Activated T-helper 1 cell treated with anti-CD3 and anti-CD28 coated beads, Interleukin-12 subunit alpha, Interleukin-12 subunit beta, Interleukin-2, Interleukin-4 antibody, amounts not matched to agents 30 ng/mL and 10 ng/mL and 1 ng/mL, durations not matched to agents 14 hours and 24 hours and 36 hours (primary cell): ENCODE results near the gene CIZ1. TPM values are rescaled to one million over a fixed set of nuclear protein-coding genes. Genes with fewer than 3 reads are reported as not detected.

Experiments used
- DNase-seq: peaks from one replicate; pipeline ENCODE4 v3.0.0; 2021; ENCODE audit warnings: low spot score
- H3K27ac Mint-ChIP-seq: one replicate; pipeline ENCODE4 v1.8.0; 2021; ENCODE audit warnings: mild to moderate bottlenecking, mixed read lengths
- H3K27me3 Mint-ChIP-seq: one replicate; pipeline ENCODE4 v1.8.0; 2022; ENCODE audit warnings: mild to moderate bottlenecking, moderate library complexity, mixed read lengths; ENCODE audit not compliant: insufficient read depth
- H3K36me3 Mint-ChIP-seq: one replicate; pipeline ENCODE4 v1.8.0; 2021; ENCODE audit warnings: low read depth, mixed read lengths
- H3K4me1 Mint-ChIP-seq: one replicate; pipeline ENCODE4 v1.8.0; 2021; ENCODE audit warnings: low read depth, mixed read lengths
- H3K4me3 Mint-ChIP-seq: one replicate; pipeline ENCODE4 v1.8.0; 2021; ENCODE audit warnings: mild to moderate bottlenecking, moderate library complexity, mixed read lengths
- H3K9me3 Mint-ChIP-seq: one replicate; pipeline ENCODE4 v1.8.0; 2021; ENCODE audit warnings: mixed read lengths
- intact Hi-C: fragments of 100-400 bp; cut with micrococcal nuclease; formaldehyde crosslinking; loops from one replicate; pipeline ENCODE4 v1.15.1; 2024
- total RNA-seq: library from RNA; stranded (reverse); gene quantifications from 2 replicates; pipeline ENCODE4 v1.2.3, GENCODE V29; 2022

CIZ1 gene
- total RNA-seq, 1 donor from 2014 or later: 158 TPM

DNA sequence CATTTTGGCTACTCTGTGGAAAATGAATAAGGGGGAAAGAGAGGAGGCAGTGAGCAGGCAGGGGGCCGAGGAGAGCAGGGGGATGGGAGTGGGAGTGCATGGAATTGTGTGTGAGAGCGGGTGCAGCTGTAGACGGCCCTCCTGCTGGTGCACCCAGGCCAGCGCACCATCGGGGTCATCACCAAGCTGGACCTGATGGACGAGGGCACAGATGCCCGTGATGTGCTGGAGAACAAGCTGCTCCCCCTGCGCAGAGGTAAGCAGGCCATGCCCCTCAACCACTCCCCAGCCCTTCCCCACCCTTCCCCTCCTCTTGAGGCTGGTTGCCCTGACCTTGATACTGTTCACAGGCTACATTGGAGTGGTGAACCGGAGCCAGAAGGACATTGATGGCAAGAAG, 28.5 kb upstream of the CIZ1 start:
- Mint-ChIP-seq H3K9me3 (no peaks in the 10 kb centered on the region), H3K4me3 (no peak overlapping the region), H3K4me1 (peaks cover 7% of the 10 kb centered on the region), H3K36me3 (no peaks in the 10 kb centered on the region), H3K27me3 (peaks cover 1% of the 10 kb centered on the region), H3K27ac (no peak overlapping the region)
- DNase-seq: no peak
- intact Hi-C loops: loop anchor here (5.0 kb wide), 1 partner anchor 448 kb away; no protein-coding TSS in a partner anchor

DNA sequence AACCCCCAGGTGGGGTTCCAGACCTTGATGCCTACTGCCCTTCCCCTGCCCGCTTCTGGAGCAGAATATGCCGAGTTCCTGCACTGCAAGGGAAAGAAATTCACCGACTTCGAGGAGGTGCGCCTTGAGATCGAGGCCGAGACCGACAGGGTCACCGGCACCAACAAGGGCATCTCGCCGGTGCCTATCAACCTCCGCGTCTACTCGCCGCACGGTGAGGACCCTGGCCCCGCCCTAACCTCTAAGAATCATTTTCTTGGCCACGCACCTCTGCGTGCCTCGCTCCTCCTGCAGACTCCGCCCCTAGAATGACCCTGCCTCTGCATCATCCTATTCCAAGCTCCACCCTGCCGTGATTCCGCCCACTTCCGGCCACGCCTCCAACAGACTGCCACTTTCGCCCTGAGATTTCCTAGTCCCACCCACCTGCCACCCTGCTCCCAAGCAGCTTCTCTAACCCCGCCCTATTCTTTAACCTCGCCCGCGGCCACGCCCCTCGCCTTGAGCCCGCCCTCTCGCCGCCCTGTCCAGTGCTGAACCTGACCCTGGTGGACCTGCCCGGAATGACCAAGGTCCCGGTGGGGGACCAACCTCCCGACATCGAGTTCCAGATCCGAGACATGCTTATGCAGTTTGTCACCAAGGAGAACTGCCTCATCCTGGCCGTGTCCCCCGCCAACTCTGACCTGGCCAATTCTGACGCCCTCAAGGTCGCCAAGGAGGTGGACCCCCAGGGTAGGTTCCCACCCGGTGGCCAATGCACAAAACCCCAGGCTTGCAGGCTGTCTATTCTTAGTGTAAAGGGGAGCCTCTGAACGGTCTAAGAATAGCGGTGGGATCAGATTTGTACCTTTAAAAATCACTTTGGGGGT, 27.4 kb upstream of the CIZ1 start:
- H3K27ac Mint-ChIP-seq: peak overlapping the region; percentile 4
- peaks cover 7% of the 10 kb centered on the region for H3K4me1 Mint-ChIP-seq
- H3K9me3 Mint-ChIP-seq: no peaks in the 10 kb centered on the region
- H3K36me3 Mint-ChIP-seq: no peaks in the 10 kb centered on the region
- intact Hi-C loops: loop anchor here (1.0 to 5.0 kb wide), 10 partner anchors 15 to 810 kb away; partner anchors contain the start of genes BBLN, CIZ1, COQ4 and DNM1
- H3K4me3 Mint-ChIP-seq: peak overlapping the region; percentile 75
- DNase-seq: peak; percentile 92
- peaks cover 1% of the 10 kb centered on the region for H3K27me3 Mint-ChIP-seq

DNA sequence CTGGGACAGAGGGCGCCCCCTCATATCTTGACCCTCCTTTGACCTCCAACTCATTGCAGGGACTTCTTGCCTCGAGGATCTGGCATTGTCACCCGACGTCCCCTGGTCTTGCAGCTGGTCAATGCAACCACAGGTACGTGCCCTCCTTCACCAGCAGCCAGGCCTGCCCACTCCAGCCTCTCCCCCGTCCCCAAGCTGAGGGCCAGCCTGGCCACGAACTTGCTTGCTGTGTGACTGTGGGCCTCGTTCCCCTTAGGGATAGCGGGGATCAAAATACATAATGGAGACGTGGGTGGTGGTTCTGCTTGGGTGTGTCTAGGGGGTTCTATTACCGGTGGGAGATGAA, 26.8 kb upstream of the CIZ1 start:
- H3K9me3 Mint-ChIP-seq: no peaks in the 10 kb centered on the region
- peak overlapping the region; percentile 75 for H3K4me3 Mint-ChIP-seq
- no peaks in the 10 kb centered on the region for H3K36me3 Mint-ChIP-seq
- peaks cover 7% of the 10 kb centered on the region for H3K4me1 Mint-ChIP-seq
- intact Hi-C loops: loop anchor here (1.0 to 5.0 kb wide), 10 partner anchors 15 to 810 kb away; partner anchors contain the start of genes BBLN, CIZ1, COQ4 and DNM1
- H3K27ac Mint-ChIP-seq: peak overlapping the region; percentile 4
- peaks cover 1% of the 10 kb centered on the region for H3K27me3 Mint-ChIP-seq
- no peak for DNase-seq

DNA sequence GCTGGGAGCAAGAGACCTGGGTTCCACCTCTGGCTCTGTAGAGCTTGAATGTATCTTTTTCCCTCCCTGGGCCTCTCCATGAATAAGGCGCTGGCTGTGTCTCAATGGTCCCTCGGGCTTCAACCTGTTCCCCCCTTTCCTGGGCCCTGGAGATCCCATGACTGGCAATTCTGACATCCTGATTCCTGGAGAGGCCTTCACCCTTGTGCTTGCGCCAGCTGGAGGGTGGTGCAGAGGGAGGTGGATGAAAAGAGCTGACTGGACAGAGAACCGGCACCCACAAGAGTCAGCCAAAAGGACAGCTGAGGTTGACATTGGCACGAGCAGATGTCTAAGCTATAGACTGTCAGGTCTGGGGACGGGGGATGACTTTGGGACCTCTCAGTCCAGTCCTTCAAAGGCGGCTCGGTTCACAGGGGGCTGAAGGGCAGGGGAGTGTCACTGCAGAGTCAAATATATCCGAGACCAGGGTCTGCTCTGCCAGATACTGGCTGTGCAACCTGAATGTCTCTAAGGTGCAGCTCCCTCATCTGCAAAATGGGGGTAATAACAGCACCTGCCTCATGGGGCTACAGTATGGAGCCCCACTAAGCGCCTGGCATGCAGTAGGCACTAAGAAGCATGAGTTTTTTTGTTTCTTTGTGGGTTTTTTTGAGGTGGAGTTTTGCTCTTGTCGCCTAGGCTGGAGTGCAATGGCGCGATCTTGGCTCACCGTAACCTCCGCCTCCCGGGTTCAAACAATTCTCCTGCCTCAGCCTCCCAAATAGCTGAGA, 25.6 kb upstream of the CIZ1 start:
- Mint-ChIP-seq H3K27ac (no peak overlapping the region), H3K4me1 (peaks cover 7% of the 10 kb centered on the region), H3K9me3 (no peaks in the 10 kb centered on the region), H3K36me3 (no peaks in the 10 kb centered on the region), H3K27me3 (peaks cover 8% of the 10 kb centered on the region), H3K4me3 (no peak overlapping the region)
- no peak for DNase-seq
- intact Hi-C loops: loop anchor here (5.0 kb wide), 1 partner anchor 445 kb away; no protein-coding TSS in a partner anchor

DNA sequence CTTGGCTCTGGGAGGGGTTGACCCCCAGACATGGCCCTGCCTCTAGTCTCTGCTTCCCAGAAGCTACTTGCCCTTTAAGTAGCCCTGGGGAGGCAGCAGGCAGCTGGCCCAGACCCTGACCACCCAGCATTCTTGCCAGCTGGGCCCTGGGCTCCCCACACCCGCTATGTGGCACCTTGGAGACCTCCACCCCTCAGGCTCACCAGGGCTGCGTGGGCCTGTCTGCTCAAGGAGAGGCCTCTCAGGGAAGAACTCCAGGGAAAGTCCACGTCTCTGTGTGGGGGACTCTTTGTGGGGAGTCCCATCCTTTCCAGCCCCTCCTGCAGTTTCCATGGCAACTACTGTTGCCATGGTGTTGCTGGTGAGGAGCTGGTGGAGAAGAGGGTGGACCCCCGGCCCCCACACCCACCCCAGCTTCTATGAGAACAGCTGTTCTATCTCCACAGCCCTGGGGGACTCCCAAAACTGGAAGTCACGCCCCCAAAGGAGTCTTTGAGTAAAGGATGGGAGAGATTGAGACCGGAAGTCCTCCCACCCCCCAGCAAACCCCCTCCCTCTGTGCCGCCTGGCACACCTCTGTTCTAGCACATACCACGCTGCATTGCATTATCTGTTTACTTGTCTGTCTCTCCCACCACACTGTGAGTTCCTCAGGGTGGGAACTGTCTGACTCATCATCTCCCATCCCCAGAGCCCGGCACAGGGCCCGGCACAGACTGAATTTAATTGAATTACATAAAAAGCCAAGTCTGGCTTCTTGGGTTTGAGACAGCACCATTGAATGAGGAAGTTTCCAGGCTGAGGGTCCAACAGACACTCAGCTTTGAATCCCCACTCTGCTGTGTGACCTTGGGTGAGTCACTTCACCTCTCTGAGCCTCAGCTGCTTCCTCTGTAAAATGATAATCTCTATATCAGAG, 24.4 kb upstream of the CIZ1 start:
- Mint-ChIP-seq H3K36me3 (no peaks in the 10 kb centered on the region), H3K9me3 (no peaks in the 10 kb centered on the region), H3K4me3 (no peak overlapping the region)

GRCh38 chr9:128214571-128215490, 23.5 kb upstream of the CIZ1 start:
- Mint-ChIP-seq H3K27me3 (peaks cover 16% of the 10 kb centered on the region), H3K27ac (no peak overlapping the region), H3K4me1 (peaks cover 7% of the 10 kb centered on the region), H3K9me3 (no peaks in the 10 kb centered on the region), H3K36me3 (no peaks in the 10 kb centered on the region), H3K4me3 (no peak overlapping the region)
- intact Hi-C loops: loop anchor here (5.0 kb wide), 1 partner anchor 443 kb away; no protein-coding TSS in a partner anchor
- DNase-seq: no peak

More for the DNA sequence above, 24.4 kb upstream of the CIZ1 start:
- Mint-ChIP-seq H3K27me3 (peaks cover 12% of the 10 kb centered on the region), H3K4me1 (peaks cover 7% of the 10 kb centered on the region), H3K27ac (no peak overlapping the region)
- intact Hi-C loops: loop anchor here (5.0 kb wide), 1 partner anchor 443 kb away; no protein-coding TSS in a partner anchor
- no peak for DNase-seq

GRCh38 chr9:128213746-128214497, 22.6 kb upstream of the CIZ1 start:
- Mint-ChIP-seq H3K9me3 (no peaks in the 10 kb centered on the region), H3K4me3 (no peak overlapping the region), H3K27me3 (peaks cover 16% of the 10 kb centered on the region), H3K36me3 (no peaks in the 10 kb centered on the region), H3K4me1 (peaks cover 7% of the 10 kb centered on the region), H3K27ac (no peak overlapping the region)
- DNase-seq: no peak
- intact Hi-C loops: no loop called here

- H3K27ac Mint-ChIP-seq: no peak overlapping the region
- no peaks in the 10 kb centered on the region for H3K36me3 Mint-ChIP-seq
- H3K4me3 Mint-ChIP-seq: no peak overlapping the region
- H3K4me1 Mint-ChIP-seq: no peaks in the 10 kb centered on the region
- intact Hi-C loops: no loop called here
- peaks cover 27% of the 10 kb centered on the region for H3K27me3 Mint-ChIP-seq
- H3K9me3 Mint-ChIP-seq: no peaks in the 10 kb centered on the region
- DNase-seq: no peak
These were observed 20.6 kb upstream of the CIZ1 start for GRCh38 chr9:128211981-128212281.

DNA sequence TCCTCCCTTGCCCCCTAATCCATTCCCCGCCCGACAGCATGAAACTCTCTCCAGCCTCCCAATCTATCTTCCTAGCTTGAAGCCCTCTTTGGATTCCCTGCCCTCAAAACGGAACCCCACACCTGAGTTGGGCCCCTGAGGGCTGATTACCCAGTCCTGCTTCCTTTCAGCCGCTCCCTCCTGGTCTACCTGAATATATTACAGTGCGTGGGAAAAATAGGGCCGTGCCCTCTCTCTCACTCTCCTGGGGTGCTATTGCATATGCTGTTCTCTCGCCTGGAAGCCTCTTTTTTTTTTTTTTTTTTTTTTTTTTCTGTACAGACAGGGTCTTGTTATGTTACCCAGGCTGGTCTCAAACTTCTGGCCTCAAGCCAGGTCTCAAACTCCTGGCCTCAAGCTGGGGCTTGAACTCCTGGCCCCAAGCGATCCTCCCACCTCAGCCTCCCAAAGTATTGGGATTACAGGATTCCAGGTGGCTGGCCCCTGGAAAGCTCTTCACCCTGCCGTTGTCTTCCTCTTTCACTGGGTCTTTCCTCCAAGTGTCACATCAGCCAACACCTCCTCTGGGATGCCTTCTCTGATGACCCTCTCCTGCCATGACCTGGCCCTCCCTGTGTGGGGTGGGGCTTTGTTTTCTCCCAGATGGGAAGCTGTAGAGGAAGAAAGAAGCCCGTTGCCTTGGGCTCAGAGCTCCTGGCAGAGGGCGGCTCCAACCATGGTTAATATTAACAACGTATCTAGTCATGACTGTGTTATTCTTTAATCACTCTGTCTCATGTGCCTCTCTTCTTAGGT, 20.0 kb upstream of the CIZ1 start:
- Mint-ChIP-seq H3K36me3 (no peaks in the 10 kb centered on the region), H3K27me3 (peaks cover 32% of the 10 kb centered on the region), H3K4me3 (no peak overlapping the region), H3K9me3 (no peaks in the 10 kb centered on the region), H3K27ac (no peak overlapping the region), H3K4me1 (no peaks in the 10 kb centered on the region)
- no peak for DNase-seq
- intact Hi-C loops: no loop called here

- no peaks in the 10 kb centered on the region for H3K36me3 Mint-ChIP-seq
- intact Hi-C loops: no loop called here
- no peaks in the 10 kb centered on the region for H3K9me3 Mint-ChIP-seq
- H3K4me1 Mint-ChIP-seq: peaks cover 4% of the 10 kb centered on the region
- no peak overlapping the region for H3K4me3 Mint-ChIP-seq
- no peak overlapping the region for H3K27ac Mint-ChIP-seq
- DNase-seq: no peak
- peaks cover 41% of the 10 kb centered on the region for H3K27me3 Mint-ChIP-seq
These were observed 17.7 kb upstream of the CIZ1 start for GRCh38 chr9:128208946-128209669.
